Measurements from ENCODE around the gene SLCO2A1. TPM values are rescaled to one million over a fixed set of nuclear protein-coding genes. Genes with fewer than 3 reads are reported as not detected.

The SLCO2A1 gene
- total and polyA plus RNA-seq, 2 donors from 2014 or later: 27.2 to 169 TPM

DNA sequence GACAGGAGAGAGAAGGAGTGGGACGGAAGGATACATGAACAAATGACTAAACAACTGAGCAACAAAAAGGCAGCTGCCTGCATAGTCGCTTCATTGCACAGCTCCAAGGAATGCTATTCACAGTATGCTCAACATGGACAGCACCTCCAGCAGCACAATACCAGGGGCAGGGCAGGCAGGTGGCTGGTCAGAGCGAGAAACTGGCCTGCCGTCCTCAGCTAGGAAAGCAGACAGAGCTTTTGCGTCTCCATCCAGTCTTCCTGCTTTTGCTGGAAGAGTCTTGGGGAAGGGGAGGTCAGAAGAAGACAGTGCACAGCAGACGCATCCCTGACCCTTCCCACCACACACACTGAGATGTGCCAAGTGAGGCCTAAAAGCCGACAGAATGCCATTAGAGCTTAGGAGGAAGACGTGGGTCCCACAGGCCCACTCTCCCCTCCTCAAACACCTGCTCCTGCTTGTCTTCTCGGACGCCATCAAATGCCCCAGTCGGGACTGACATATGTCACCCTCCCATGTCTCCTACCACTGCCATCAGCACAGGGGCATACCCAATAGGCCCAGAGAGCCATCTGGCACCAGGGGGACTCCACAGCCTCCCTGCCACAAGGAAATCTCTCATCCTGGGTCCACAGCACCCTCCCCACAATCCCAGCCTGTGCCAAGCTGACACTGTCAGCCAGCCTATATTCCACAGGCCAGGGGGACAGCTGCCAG, 137.9 kb downstream of the SLCO2A1 start:
- Histone ChIP-seq H3K27ac (ENCODE audit: low read depth in 2 of 2, low read length in 2 of 2) (no peak overlapping the region), H3K27me3 (ENCODE audit: control insufficient read depth, insufficient read depth, low read length) (no peaks in the 10 kb centered on the region), H3K9ac (ENCODE audit: low read length in 3 of 3) (no peak overlapping the region), H3K4me1 (ENCODE audit: control insufficient read depth in 2 of 3, insufficient read depth in 2 of 3, low read depth in 1 of 3, low read length in 3 of 3) (peaks cover 0 to 10% (median 0%) of the 10 kb centered on the region in 3 donors), H3K4me3 (ENCODE audit: low read length in 3 of 3) (no peak overlapping the region), H3K36me3 (ENCODE audit: control insufficient read depth in 2 of 3, insufficient read depth in 3 of 3, low read length in 3 of 3) (no peaks in the 10 kb centered on the region), H3K9me3 (ENCODE audit: control insufficient read depth in 2 of 3, insufficient read depth in 1 of 3, low read length in 3 of 3) (no peaks in the 10 kb centered on the region)
- FAIRE-seq: no peak
- peak in 1 of 5 donors; percentile 15 for DNase-seq
- intact Hi-C loops (cut with DNase I): no loop called here
- TF ChIP-seq, protein P1, sequence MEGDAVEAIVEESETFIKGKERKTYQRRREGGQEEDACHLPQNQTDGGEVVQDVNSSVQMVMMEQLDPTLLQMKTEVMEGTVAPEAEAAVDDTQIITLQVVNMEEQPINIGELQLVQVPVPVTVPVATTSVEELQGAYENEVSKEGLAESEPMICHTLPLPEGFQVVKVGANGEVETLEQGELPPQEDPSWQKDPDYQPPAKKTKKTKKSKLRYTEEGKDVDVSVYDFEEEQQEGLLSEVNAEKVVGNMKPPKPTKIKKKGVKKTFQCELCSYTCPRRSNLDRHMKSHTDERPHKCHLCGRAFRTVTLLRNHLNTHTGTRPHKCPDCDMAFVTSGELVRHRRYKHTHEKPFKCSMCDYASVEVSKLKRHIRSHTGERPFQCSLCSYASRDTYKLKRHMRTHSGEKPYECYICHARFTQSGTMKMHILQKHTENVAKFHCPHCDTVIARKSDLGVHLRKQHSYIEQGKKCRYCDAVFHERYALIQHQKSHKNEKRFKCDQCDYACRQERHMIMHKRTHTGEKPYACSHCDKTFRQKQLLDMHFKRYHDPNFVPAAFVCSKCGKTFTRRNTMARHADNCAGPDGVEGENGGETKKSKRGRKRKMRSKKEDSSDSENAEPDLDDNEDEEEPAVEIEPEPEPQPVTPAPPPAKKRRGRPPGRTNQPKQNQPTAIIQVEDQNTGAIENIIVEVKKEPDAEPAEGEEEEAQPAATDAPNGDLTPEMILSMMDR (IDR thresholded peaks at IDR 0.05; ENCODE audit: borderline replicate concordance, extremely low read depth, insufficient read depth): no peak

GRCh38 chr3:133890972-133891644, 138.6 kb downstream of the SLCO2A1 start:
- H3K36me3 ChIP-seq (ENCODE audit: control insufficient read depth in 2 of 3, insufficient read depth in 3 of 3, low read length in 3 of 3): no peaks in the 10 kb centered on the region
- FAIRE-seq (no peak), DNase-seq (peak in 1 of 5 donors; percentile 48)
- H3K27ac ChIP-seq (ENCODE audit: low read depth in 2 of 2, low read length in 2 of 2): no peak overlapping the region
- no peak overlapping the region for H3K4me3 ChIP-seq (ENCODE audit: low read length in 3 of 3)
- no peak overlapping the region for H3K9ac ChIP-seq (ENCODE audit: low read length in 3 of 3)
- TF ChIP-seq, protein P1 (IDR thresholded peaks at IDR 0.05; ENCODE audit: borderline replicate concordance, extremely low read depth, insufficient read depth): no peak
- H3K9me3 ChIP-seq (ENCODE audit: control insufficient read depth in 2 of 3, insufficient read depth in 1 of 3, low read length in 3 of 3): no peaks in the 10 kb centered on the region
- H3K27me3 ChIP-seq (ENCODE audit: control insufficient read depth, insufficient read depth, low read length): no peaks in the 10 kb centered on the region
- intact Hi-C loops (cut with DNase I): no loop called here
- H3K4me1 ChIP-seq (ENCODE audit: control insufficient read depth in 2 of 3, insufficient read depth in 2 of 3, low read depth in 1 of 3, low read length in 3 of 3): peaks cover 0 to 7% (median 0%) of the 10 kb centered on the region in 3 donors

DNA sequence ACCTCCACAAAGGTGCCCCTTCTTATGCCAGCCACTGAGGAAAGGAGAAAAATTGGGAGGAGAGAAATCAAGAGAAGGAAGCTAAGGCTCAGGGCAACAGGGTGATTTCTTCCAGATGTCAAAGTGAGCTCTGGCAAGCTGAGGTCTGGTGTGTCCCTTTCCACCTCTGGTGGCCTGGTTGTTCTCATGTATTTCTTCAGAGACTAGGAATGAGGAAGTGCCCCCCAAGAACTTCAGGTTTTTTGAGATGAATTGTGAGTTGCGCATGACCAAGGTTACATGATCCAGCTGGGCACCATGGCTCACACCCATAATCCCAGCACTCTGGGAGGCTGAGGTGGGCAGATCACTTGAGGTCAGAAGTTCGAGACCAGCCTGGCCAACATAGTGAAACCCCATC, 139.7 kb downstream of the SLCO2A1 start:
- TF ChIP-seq, protein P1 (IDR thresholded peaks at IDR 0.05; ENCODE audit: borderline replicate concordance, extremely low read depth, insufficient read depth): no peak
- Histone ChIP-seq H3K4me3 (ENCODE audit: low read length in 3 of 3) (no peak overlapping the region), H3K27ac (ENCODE audit: low read depth in 2 of 2, low read length in 2 of 2) (no peak overlapping the region), H3K9ac (ENCODE audit: low read length in 3 of 3) (no peak overlapping the region), H3K9me3 (ENCODE audit: control insufficient read depth in 2 of 3, insufficient read depth in 1 of 3, low read length in 3 of 3) (no peaks in the 10 kb centered on the region), H3K4me1 (ENCODE audit: control insufficient read depth in 2 of 3, insufficient read depth in 2 of 3, low read depth in 1 of 3, low read length in 3 of 3) (peaks cover 0 to 5% (median 0%) of the 10 kb centered on the region in 3 donors), H3K36me3 (ENCODE audit: control insufficient read depth in 2 of 3, insufficient read depth in 3 of 3, low read length in 3 of 3) (no peaks in the 10 kb centered on the region), H3K27me3 (ENCODE audit: control insufficient read depth, insufficient read depth, low read length) (no peaks in the 10 kb centered on the region)
- intact Hi-C loops (cut with DNase I): no loop called here
- FAIRE-seq: no peak
- DNase-seq: no peak
